Spinal cord (tissue), 10 donors: ENCODE data around the gene BOC. TPM values are rescaled to one million over a fixed set of nuclear protein-coding genes. Genes with fewer than 3 reads are reported as not detected.

ENCODE experiments used
- DNase-seq, 6 donors: peaks; one replicate each; pipeline versions ENCODE4 v3.0.0 to v3.0.0-alpha.2; 2013 to 2015; ENCODE audit warnings: low spot score in 6 of 6, low read depth in 4 of 6
- H3K27ac ChIP-seq: one replicate; pipeline ENCODE4 v1.5.1; 2013; ENCODE audit warnings: low read depth, low read length, control low read depth
- H3K27me3 ChIP-seq: one replicate; pipeline ENCODE4 v1.6.1; 2013; ENCODE audit warnings: low read length; ENCODE audit not compliant: control insufficient read depth, insufficient read depth
- H3K36me3 ChIP-seq: one replicate; pipeline ENCODE4 v1.6.1; 2013; ENCODE audit warnings: low read length; ENCODE audit not compliant: control insufficient read depth, insufficient read depth
- H3K4me1 ChIP-seq: one replicate; pipeline ENCODE4 v1.6.1; 2013; ENCODE audit warnings: low read length; ENCODE audit not compliant: control insufficient read depth, insufficient read depth
- H3K4me3 ChIP-seq: one replicate; pipeline ENCODE4 v1.5.1; 2013; ENCODE audit warnings: low read depth, low read length, control low read depth
- H3K9me3 ChIP-seq: one replicate; pipeline ENCODE4 v1.6.1; 2013; ENCODE audit warnings: low read length; ENCODE audit not compliant: control insufficient read depth, insufficient read depth
- WGBS: methylation state at CpG from one replicate; pipeline ENCODE4 v1.1.5; 2013; ENCODE audit warnings: missing lambda C conversion rate; ENCODE audit not compliant: insufficient coverage; 5-methylcytosine and 5-hydroxymethylcytosine counted together
- polyA plus RNA-seq, 2 donors: library from polyadenylated mRNA; unstranded; fragments of 120-200 nt; gene quantifications; one replicate each; pipeline ENCODE4 v1.2.1, GENCODE V29; 2013; ENCODE audit not compliant: insufficient read length in 2 of 2
- total RNA-seq, 2 donors: library from RNA; depleted of rRNA in 1 of 2; stranded (reverse); fragments of 120-200 nt in 1 of 2; fragments of >200 nt in 1 of 2; gene quantifications; one replicate each; pipeline versions ENCODE4 v1.2.3 to v1.2.4, GENCODE V29; 2013 to 2014
- donor health status: healthy.

BOC gene
- total and polyA plus RNA-seq, 4 donors, result 37.7 to 57.0 (median 47.3) TPM

DNA sequence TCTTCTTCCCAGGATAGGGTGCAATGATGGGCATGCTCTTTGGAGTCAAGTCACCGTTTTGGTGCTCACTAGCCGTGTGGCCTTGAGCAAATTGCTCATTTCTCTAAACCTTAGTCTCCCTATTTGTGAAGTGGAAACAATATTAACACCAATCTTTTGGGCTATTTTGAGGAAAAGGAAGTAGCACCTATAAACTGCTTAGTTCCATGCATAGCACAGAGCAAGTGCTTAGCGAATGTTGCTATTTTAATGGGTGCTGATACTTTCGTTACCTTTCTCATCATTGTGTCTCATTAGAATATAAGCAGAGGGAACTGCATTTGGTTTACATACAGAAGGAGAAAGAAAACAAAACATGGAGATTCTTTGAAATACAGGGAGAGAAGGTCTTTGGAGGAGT is 66.1 kb downstream of the BOC start:
- Histone ChIP-seq H3K4me3 (no peak overlapping the region), H3K9me3 (no peaks in the 10 kb centered on the region), H3K27me3 (no peaks in the 10 kb centered on the region), H3K4me1 (peaks cover 44% of the 10 kb centered on the region), H3K36me3 (peaks cover 61% of the 10 kb centered on the region), H3K27ac (peak overlapping the region; percentile 88)
- DNase-seq, result no peak
- WGBS, result 100% methylated on average over 1 of the region's 4 CpGs

DNA sequence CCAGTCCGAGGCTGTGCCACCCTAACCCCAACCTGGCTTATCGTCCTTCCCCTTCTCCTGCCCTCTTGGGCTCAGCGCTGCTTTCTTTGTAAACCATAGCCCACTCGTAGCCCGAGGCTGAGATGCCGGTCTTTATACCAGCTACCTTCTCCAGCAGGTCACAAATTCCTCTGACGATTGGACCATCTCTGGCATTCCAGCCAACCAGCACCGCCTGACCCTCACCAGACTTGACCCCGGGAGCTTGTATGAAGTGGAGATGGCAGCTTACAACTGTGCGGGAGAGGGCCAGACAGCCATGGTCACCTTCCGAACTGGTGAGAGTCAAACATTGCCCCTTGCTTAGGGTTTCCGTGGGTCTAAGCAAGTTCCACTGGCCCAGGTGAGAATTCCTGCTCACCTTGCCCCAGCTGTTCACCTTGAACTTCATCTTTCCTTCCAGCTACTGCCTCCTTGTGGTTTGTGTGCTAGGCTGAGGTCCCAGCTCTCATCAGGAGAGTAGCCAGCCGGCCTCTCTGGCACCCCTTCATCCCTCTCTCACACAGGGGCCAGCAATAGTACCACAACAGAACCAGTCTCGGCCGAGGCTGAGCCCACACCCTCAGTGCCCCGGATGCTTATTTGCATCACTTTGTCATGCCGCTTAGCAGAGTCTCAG is 66.7 kb downstream of the BOC start:
- H3K27ac ChIP-seq, result no peak overlapping the region
- WGBS, result 86% methylated on average over 15 of the region's 17 CpGs
- H3K4me1 ChIP-seq, result peaks cover 44% of the 10 kb centered on the region
- no peak for DNase-seq
- no peaks in the 10 kb centered on the region for H3K27me3 ChIP-seq
- H3K9me3 ChIP-seq, result no peaks in the 10 kb centered on the region
- peaks cover 55% of the 10 kb centered on the region for H3K36me3 ChIP-seq
- no peak overlapping the region for H3K4me3 ChIP-seq

DNA sequence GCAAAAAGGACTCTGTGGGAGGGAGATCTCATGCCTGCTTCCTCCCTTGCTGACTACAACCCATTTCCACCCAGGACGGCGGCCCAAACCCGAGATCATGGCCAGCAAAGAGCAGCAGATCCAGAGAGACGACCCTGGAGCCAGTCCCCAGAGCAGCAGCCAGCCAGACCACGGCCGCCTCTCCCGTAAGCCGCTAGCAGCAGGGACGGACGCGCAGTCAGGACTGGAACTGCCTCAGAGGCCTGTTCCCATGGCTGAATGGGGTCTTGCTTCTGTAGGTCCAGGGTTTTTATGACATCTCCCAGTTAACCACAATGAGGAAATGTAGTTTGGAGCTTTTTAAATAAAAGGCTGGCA is 67.2 kb downstream of the BOC start:
- Histone ChIP-seq H3K27me3 (no peaks in the 10 kb centered on the region), H3K4me1 (peaks cover 44% of the 10 kb centered on the region), H3K36me3 (peaks cover 56% of the 10 kb centered on the region), H3K9me3 (no peaks in the 10 kb centered on the region), H3K4me3 (no peak overlapping the region), H3K27ac (no peak overlapping the region)
- no peak for DNase-seq
- WGBS, result 87% methylated on average over 9 of the region's 11 CpGs

DNA sequence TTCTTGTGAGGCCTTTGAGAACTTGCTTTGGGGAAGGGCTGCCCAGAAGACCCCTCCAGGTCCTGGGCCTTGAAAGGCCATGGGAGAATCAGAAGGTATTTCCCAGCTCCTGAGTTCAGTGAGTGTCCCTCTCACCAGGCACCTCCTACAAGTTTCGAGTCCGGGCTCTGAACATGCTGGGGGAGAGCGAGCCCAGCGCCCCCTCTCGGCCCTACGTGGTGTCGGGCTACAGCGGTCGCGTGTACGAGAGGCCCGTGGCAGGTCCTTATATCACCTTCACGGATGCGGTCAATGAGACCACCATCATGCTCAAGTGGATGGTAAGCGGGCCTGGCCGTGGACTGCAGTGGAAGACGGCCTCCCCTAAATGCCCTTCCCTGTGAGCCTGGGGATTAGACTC is 68.3 kb downstream of the BOC start:
- H3K36me3 ChIP-seq, result peaks cover 55% of the 10 kb centered on the region
- no peaks in the 10 kb centered on the region for H3K9me3 ChIP-seq
- WGBS, result 98% methylated on average over 17 of the region's 17 CpGs
- H3K4me3 ChIP-seq, result no peak overlapping the region
- no peak overlapping the region for H3K27ac ChIP-seq
- peaks cover 35% of the 10 kb centered on the region for H3K4me1 ChIP-seq
- no peak for DNase-seq
- no peaks in the 10 kb centered on the region for H3K27me3 ChIP-seq

DNA sequence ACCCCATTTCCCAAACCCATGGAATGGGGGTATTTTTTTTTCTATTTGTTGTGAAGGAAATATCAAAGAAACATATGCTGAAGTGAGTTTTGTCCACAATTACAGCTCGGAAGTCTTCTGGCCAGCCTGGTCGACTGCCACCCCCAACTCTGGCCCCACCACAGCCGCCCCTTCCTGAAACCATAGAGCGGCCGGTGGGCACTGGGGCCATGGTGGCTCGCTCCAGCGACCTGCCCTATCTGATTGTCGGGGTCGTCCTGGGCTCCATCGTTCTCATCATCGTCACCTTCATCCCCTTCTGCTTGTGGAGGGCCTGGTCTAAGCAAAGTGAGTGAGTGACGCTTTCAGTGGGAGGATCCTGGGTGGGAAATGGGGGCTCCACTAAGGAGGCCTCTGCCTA is 71.9 kb downstream of the BOC start:
- no peaks in the 10 kb centered on the region for H3K9me3 ChIP-seq
- no peak overlapping the region for H3K4me3 ChIP-seq
- WGBS, result 93% methylated on average over 5 of the region's 12 CpGs
- H3K4me1 ChIP-seq, result peaks cover 12% of the 10 kb centered on the region
- H3K27me3 ChIP-seq, result no peaks in the 10 kb centered on the region
- no peak overlapping the region for H3K27ac ChIP-seq
- peaks cover 52% of the 10 kb centered on the region for H3K36me3 ChIP-seq
- no peak for DNase-seq

DNA sequence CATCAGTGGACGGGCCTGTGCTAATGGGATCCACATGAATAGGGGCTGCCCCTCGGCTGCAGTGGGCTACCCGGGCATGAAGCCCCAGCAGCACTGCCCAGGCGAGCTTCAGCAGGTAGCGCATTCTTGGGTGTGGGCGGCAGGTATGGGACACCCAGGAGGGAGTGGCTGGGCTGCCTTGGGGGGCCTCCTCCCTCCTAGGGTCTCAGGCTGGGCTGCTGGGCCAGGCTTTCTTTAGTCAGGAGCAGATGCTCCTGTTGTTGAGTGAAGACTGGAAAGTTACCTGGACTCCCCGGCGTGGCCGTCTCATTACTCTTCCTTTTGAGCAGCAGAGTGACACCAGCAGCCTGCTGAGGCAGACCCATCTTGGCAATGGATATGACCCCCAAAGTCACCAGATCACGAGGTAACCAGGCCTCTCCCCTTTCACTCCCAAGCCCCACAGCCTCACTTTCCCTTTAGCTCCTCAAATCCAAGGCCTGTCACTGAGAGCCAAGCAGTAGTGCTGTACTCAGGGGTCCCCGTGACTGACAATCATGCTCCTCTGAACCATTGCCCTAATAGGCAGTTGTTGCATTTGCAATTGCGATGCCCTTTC is 73.2 kb downstream of the BOC start:
- H3K4me3 ChIP-seq, result no peak overlapping the region
- WGBS, result 89% methylated on average over 12 of the region's 12 CpGs

DNA sequence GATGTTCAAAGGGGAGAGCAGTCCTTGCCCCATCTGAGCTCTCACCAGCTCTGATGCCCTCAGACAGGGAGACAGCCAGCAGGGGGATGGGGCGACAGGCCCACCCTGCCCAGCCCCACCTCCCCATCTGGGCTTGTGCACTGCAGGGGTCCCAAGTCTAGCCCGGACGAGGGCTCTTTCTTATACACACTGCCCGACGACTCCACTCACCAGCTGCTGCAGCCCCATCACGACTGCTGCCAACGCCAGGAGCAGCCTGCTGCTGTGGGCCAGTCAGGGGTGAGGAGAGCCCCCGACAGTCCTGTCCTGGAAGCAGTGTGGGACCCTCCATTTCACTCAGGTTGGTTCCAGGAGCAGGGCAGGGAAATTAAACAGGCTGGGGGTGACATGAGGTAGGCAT is 73.9 kb downstream of the BOC start:
- no peak for DNase-seq
- Histone ChIP-seq H3K36me3 (peaks cover 34% of the 10 kb centered on the region), H3K27me3 (no peaks in the 10 kb centered on the region), H3K9me3 (no peaks in the 10 kb centered on the region), H3K4me3 (no peak overlapping the region), H3K4me1 (peaks cover 17% of the 10 kb centered on the region), H3K27ac (no peak overlapping the region)
- WGBS, result 47% methylated on average over 8 of the region's 8 CpGs

More for the DNA sequence above, 73.2 kb downstream of the BOC start:
- Histone ChIP-seq H3K4me1 (peaks cover 14% of the 10 kb centered on the region), H3K9me3 (no peaks in the 10 kb centered on the region), H3K27me3 (no peaks in the 10 kb centered on the region), H3K36me3 (peaks cover 39% of the 10 kb centered on the region), H3K27ac (no peak overlapping the region)
- no peak for DNase-seq

DNA sequence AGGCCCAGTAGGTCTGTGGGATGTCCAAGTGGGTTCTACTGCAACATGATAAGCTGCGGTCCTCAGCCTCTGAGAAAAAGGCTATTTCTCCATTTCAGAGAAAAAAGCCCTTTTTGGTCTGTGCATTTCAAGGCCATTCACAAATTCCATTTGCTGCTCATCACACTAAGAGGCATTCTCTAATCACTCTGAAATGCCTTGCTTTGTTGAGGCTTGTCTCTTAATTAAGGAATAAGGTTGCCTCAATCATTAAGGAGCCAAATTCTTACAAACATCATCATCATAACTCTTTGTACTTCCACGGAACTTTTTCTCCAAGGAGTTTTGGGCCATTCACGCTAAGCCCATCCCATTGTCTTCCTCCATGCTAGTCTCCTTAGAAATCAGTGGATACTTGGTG is 74.4 kb downstream of the BOC start:
- peaks cover 17% of the 10 kb centered on the region for H3K4me1 ChIP-seq
- DNase-seq, result no peak
- peaks cover 31% of the 10 kb centered on the region for H3K36me3 ChIP-seq
- no peak overlapping the region for H3K4me3 ChIP-seq
- 80% methylated on average over 1 of the region's 3 CpGs for WGBS
- H3K27me3 ChIP-seq, result no peaks in the 10 kb centered on the region
- H3K27ac ChIP-seq, result no peak overlapping the region
- H3K9me3 ChIP-seq, result no peaks in the 10 kb centered on the region

DNA sequence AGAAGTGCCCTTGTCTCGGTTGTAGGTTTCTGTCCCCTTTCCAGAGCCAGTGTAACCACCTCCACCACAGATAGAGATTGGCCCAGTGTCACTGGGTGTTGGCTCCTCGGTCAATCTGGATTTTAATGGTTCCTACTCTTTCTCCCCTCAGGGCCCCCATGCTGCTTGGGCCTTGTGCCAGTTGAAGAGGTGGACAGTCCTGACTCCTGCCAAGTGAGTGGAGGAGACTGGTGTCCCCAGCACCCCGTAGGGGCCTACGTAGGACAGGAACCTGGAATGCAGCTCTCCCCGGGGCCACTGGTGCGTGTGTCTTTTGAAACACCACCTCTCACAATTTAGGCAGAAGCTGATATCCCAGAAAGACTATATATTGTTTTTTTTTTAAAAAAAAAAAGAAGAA is 75.2 kb downstream of the BOC start:
- Histone ChIP-seq H3K4me3 (no peak overlapping the region), H3K9me3 (no peaks in the 10 kb centered on the region), H3K36me3 (peaks cover 30% of the 10 kb centered on the region), H3K27me3 (no peaks in the 10 kb centered on the region), H3K4me1 (peaks cover 17% of the 10 kb centered on the region), H3K27ac (no peak overlapping the region)
- DNase-seq, result no peak
- WGBS, result 40% methylated on average over 1 of the region's 6 CpGs

DNA sequence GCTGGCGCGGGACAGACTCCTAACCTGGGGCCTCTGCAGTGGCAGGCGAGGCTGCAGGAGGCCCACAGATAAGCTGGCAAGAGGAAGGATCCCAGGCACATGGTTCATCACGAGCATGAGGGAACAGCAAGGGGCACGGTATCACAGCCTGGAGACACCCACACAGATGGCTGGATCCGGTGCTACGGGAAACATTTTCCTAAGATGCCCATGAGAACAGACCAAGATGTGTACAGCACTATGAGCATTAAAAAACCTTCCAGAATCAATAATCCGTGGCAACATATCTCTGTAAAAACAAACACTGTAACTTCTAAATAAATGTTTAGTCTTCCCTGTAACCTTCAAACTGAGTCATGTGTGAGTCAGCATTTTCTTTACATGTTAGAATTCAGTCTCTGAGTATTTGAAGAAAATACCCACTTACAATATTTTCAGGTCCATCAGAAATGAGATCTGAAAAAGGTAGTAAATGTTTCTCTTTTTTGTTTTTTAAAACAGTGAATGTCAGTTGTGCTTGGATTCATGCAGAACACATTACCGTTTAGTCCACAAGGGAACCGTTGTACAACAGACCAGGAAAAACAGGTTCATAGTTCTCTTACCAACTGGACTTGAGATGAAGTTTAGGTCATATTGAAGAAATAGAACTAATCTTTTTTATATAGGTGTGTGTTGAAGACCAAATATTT is 75.9 kb downstream of the BOC start:
- Histone ChIP-seq H3K27ac (no peak overlapping the region), H3K27me3 (no peaks in the 10 kb centered on the region), H3K36me3 (peaks cover 23% of the 10 kb centered on the region), H3K4me1 (peaks cover 17% of the 10 kb centered on the region), H3K9me3 (no peaks in the 10 kb centered on the region), H3K4me3 (no peak overlapping the region)
- DNase-seq, result peak in 2 of 6 donors; percentile 38 to 62
- WGBS, result 58% methylated on average over 7 of the region's 10 CpGs
